PC-9 (cell line): ENCODE results near the gene AAMDC. TPM values are rescaled to one million over a fixed set of nuclear protein-coding genes. Genes with fewer than 3 reads are reported as not detected.
A peak's percentile ranks its signal among the peaks of the same experiment; 100 is the strongest.

Experiments used
- BruUV-seq: library from RNA; stranded (reverse); fragments of 400-500 nt; replicated peaks from 2 replicates; lab custom pipeline; 2021; lab: Mats Ljungman, UMichigan
- CTCF ChIA-PET: fragments of 300-600 bp; sonication (Branson Sonifier 250); formaldehyde crosslinking; loops from one replicate; lab custom pipeline; 2022; ENCODE audit warnings: antibody characterized with exemption; lab: Charles Lee
- POLR2A ChIA-PET: fragments of 300-600 bp; sonication (Branson Sonifier 250); formaldehyde crosslinking; loops from one replicate; lab custom pipeline; 2022; ENCODE audit warnings: antibody characterized with exemption; ENCODE audit not compliant: unreplicated experiment; lab: Charles Lee
- DNase-seq, 2 experiments: peaks; one replicate each; pipeline versions ENCODE4 v3.0.0 to v3.0.0-alpha.2; 2015 to 2022; ENCODE audit warnings: mixed read lengths in 1 of 2
- H2AFZ ChIP-seq: fragments of 200-600 bp; sonication (generic); 2 replicates; pipeline ENCODE4 v1.8.1; 2017; ENCODE audit warnings: antibody characterized with exemption
- H3F3A ChIP-seq: fragments of 200-600 bp; sonication (generic); 2 replicates; pipeline ENCODE4 v1.8.1; 2017; ENCODE audit warnings: antibody characterized with exemption, mild to moderate bottlenecking, low read depth; ENCODE audit not compliant: insufficient read depth
- H3K27ac ChIP-seq: fragments of 200-600 bp; sonication (generic); 2 replicates; pipeline ENCODE4 v1.6.1; 2016; ENCODE audit warnings: mixed run types
- H3K27me3 ChIP-seq: fragments of 200-600 bp; sonication (generic); 2 replicates; pipeline ENCODE4 v1.6.1; 2016; ENCODE audit warnings: low read depth, mixed run types; ENCODE audit not compliant: insufficient read depth
- H3K36me3 ChIP-seq: fragments of 200-600 bp; sonication (generic); 2 replicates; pipeline ENCODE4 v1.6.1; 2016; ENCODE audit warnings: low read depth, mixed run types
- H3K4me1 ChIP-seq: fragments of 200-600 bp; sonication (generic); replicated peaks from 2 replicates; pipeline ENCODE4 v1.6.1; 2016; ENCODE audit warnings: mixed run types; ENCODE audit not compliant: insufficient read depth
- H3K4me2 ChIP-seq: fragments of 200-600 bp; sonication (generic); 2 replicates; pipeline ENCODE4 v1.6.1; 2017; ENCODE audit warnings: mixed run types
- H3K4me3 ChIP-seq: fragments of 200-600 bp; sonication (generic); 2 replicates; pipeline ENCODE4 v1.6.1; 2016; ENCODE audit warnings: mixed run types
- H3K79me2 ChIP-seq: fragments of 200-600 bp; sonication (generic); 2 replicates; pipeline ENCODE4 v1.6.1; 2017; ENCODE audit warnings: low read depth, mixed run types
- H3K9me2 ChIP-seq: fragments of 200-600 bp; sonication (generic); 2 replicates; pipeline ENCODE4 v1.8.1; 2017; ENCODE audit warnings: mild to moderate bottlenecking; ENCODE audit not compliant: insufficient read depth
- H3K9me3 ChIP-seq: fragments of 200-600 bp; sonication (generic); 2 replicates; pipeline ENCODE4 v1.8.1; 2016; ENCODE audit warnings: low read depth; ENCODE audit not compliant: insufficient read depth
- H4K20me1 ChIP-seq: fragments of 200-600 bp; sonication (generic); 2 replicates; pipeline ENCODE4 v1.8.1; 2017; ENCODE audit not compliant: insufficient read depth
- EZH2 ChIP-seq: fragments of 200-600 bp; sonication (generic); IDR thresholded peaks from 2 replicates; pipeline ENCODE4 v1.8.0; 2017; ENCODE audit warnings: antibody characterized with exemption, low read depth
- intact Hi-C: fragments of 100-400 bp; cut with micrococcal nuclease; formaldehyde crosslinking; loops from one replicate; pipeline ENCODE4 v1.10.0; 2022; ENCODE audit not compliant: unreplicated experiment
- total RNA-seq: library from RNA; stranded (reverse); gene quantifications from 2 replicates; pipeline ENCODE4 v1.2.3, GENCODE V29; 2021
- TF ChIP-seq, protein P1 (sequence below): fragments of 200-600 bp; sonication (generic); conservative IDR thresholded peaks from 2 replicates; pipeline ENCODE4 v1.6.1; 2017; ENCODE audit warnings: mixed run types, antibody characterized with exemption, mild to moderate bottlenecking, moderate library complexity

Gene AAMDC
- total RNA-seq, 1 experiment from 2014 or later = 39.8 TPM

DNA sequence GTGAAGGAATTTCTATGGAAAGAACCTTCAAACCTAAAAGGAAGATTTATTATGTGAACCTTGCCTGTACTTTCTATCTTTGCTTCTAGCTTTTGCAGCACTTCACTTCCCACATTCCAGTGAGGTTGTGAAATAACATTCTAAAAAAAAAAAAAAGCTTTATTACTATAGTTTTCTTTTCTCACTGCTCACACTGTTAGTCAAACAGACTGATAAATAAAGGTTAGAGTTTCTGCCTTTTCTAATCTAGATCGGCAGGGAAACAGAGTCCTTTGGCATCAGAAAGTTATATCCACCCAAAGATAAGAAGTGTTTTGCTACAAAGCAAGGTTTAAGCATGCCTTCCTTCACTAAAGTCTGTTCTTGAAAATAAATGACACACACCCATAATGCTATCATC is 2.8 kb downstream of the AAMDC start:
- Histone ChIP-seq H3K27me3 (no peaks in the 10 kb centered on the region), H2AFZ (no peak overlapping the region), H3K9me2 (no peaks in the 10 kb centered on the region), H3K4me2 (peak overlapping the region; percentile 0; the same call in 1 of the 2 replicates), H3F3A (peaks cover 13% of the 10 kb centered on the region), H3K4me3 (no peak overlapping the region), H3K79me2 (peaks cover 16% of the 10 kb centered on the region), H3K27ac (no peak overlapping the region), H4K20me1 (peaks cover 5% of the 10 kb centered on the region), H3K4me1 (peaks cover 23% of the 10 kb centered on the region), H3K36me3 (no peaks in the 10 kb centered on the region), H3K9me3 (no peaks in the 10 kb centered on the region)
- peak in 1 of 2 experiments; percentile 54 for DNase-seq
- TF ChIP-seq EZH2 = no peak
- TF ChIP-seq, protein P1, sequence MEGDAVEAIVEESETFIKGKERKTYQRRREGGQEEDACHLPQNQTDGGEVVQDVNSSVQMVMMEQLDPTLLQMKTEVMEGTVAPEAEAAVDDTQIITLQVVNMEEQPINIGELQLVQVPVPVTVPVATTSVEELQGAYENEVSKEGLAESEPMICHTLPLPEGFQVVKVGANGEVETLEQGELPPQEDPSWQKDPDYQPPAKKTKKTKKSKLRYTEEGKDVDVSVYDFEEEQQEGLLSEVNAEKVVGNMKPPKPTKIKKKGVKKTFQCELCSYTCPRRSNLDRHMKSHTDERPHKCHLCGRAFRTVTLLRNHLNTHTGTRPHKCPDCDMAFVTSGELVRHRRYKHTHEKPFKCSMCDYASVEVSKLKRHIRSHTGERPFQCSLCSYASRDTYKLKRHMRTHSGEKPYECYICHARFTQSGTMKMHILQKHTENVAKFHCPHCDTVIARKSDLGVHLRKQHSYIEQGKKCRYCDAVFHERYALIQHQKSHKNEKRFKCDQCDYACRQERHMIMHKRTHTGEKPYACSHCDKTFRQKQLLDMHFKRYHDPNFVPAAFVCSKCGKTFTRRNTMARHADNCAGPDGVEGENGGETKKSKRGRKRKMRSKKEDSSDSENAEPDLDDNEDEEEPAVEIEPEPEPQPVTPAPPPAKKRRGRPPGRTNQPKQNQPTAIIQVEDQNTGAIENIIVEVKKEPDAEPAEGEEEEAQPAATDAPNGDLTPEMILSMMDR = no peak
- ChIA-PET POLR2A (interaction anchor here (0.5 to 0.7 kb wide), 2 partner anchors 38 to 720 kb away, joined by 6 to 9 read pairs; no protein-coding TSS in a partner anchor), CTCF (no interaction called here)
- BruUV-seq = no TSS peak
- intact Hi-C loops = loop anchor here (5.0 kb wide), 2 partner anchors 364 to 739 kb away; partner anchors contain the start of genes KCTD21 and USP35

DNA sequence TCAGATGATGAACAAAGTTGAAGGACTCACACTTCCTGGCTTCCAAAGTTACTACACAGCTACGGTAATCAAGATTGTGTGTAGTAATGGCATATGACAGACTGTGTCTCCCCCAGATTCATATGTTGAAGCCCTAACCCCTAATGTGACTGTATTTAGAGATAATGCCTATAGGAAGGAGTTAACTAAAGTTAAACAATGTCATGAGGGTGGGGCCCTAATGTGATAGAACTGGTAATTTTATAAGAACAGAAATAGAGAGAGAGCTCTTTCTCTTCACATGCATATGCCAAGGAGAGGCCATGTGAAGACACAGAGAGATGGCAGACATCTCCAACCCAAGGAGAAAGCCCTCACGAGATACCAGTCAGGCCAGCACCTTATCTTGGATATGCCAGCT is 8.0 kb downstream of the AAMDC start:
- Histone ChIP-seq H3F3A (no peaks in the 10 kb centered on the region), H3K9me3 (no peaks in the 10 kb centered on the region), H3K27me3 (no peaks in the 10 kb centered on the region), H4K20me1 (no peaks in the 10 kb centered on the region), H3K27ac (no peak overlapping the region), H3K36me3 (no peaks in the 10 kb centered on the region), H3K4me3 (no peak overlapping the region), H3K79me2 (no peaks in the 10 kb centered on the region), H3K4me1 (peaks cover 3% of the 10 kb centered on the region; the same call in 1 of the 2 replicates), H3K4me2 (no peak overlapping the region), H2AFZ (no peak overlapping the region), H3K9me2 (no peaks in the 10 kb centered on the region)
- ChIA-PET POLR2A (no interaction called here), CTCF (no interaction called here)
- no peak for TF ChIP-seq EZH2
- no TSS peak for BruUV-seq
- DNase-seq = no peak
- intact Hi-C loops = no loop called here

DNA sequence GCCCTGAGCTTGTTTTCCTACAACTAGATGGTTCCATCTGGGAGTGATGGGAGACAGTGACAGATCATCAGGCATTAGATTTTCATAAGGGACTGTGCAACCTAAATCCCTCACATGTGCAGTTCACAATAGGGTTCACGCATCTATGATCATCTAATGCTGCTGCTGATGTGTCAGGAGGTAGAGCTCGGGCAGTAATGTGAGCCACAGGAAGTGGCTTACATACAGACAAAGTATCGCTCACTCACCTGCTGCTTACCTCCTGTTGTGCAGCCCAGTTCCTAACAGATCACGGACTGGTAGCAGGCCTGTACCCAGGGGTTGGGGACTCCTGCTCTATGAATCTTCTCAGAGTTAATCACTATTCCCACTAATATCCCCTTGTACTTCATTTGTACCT is 12.4 kb downstream of the AAMDC start:
- Histone ChIP-seq H3F3A (no peaks in the 10 kb centered on the region), H3K9me2 (no peaks in the 10 kb centered on the region), H3K4me2 (no peak overlapping the region), H3K27me3 (no peaks in the 10 kb centered on the region), H3K4me3 (no peak overlapping the region), H3K79me2 (no peaks in the 10 kb centered on the region), H3K9me3 (no peaks in the 10 kb centered on the region), H3K4me1 (no peaks in the 10 kb centered on the region), H3K27ac (no peak overlapping the region), H2AFZ (no peak overlapping the region), H3K36me3 (no peaks in the 10 kb centered on the region), H4K20me1 (no peaks in the 10 kb centered on the region)
- intact Hi-C loops = no loop called here
- TF ChIP-seq, protein P1 = no peak
- no peak for TF ChIP-seq EZH2
- no TSS peak for BruUV-seq
- ChIA-PET POLR2A (interaction anchor here (0.6 kb wide), 1 partner anchor 127 kb away, joined by 4 read pairs; no protein-coding TSS in a partner anchor), CTCF (no interaction called here)
- no peak for DNase-seq
